ENCODE results near the gene DMAC2L. TPM values are rescaled to one million over a fixed set of nuclear protein-coding genes. Genes with fewer than 3 reads are reported as not detected.
"Not testable (repeated sequence)": the region's sequence is repeated elsewhere in the genome, so short reads cannot be mapped to it uniquely, and the experiment has no call there.

The DMAC2L gene
- total RNA-seq, 1 experiment from 2014 or later = 15.4 TPM

DNA sequence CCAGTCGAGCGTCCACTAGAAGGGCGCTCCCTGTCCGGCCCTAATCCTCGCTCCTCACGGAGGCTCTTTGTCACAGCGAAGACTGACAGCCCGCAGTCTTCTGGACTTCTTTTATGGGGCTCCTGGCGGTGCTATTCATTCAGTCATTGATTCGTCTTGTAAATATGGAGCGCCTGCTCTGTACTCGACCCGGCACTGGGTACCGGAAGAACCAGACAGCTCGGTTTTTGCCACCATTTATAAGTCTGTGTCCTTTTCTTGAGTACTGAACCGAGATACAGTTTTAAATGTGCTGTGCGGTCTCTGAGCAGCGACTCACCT lies 570 bp downstream of the DMAC2L start:
- Histone ChIP-seq H3K27me3 (ENCODE audit: insufficient read depth, low read depth) (no peaks in the 10 kb centered on the region), H3F3A (ENCODE audit: insufficient read depth, low read depth) (peaks cover 5% of the 10 kb centered on the region; the same call in 1 of the 2 replicates), H3K9me3 (ENCODE audit: insufficient read depth, low read depth) (no peaks in the 10 kb centered on the region; the same call in 1 of the 2 replicates), H3K36me3 (ENCODE audit: low read depth) (no peaks in the 10 kb centered on the region), H3K4me3 (peak overlapping the region; percentile 85), H3K4me2 (peak overlapping the region; percentile 97), H3K79me2 (ENCODE audit: low read depth) (peaks cover 49% of the 10 kb centered on the region), H3K4me1 (replicated peaks; ENCODE audit: insufficient read depth) (peaks cover 18% of the 10 kb centered on the region), H3K9me2 (ENCODE audit: insufficient read depth) (no peaks in the 10 kb centered on the region; the same call in 1 of the 2 replicates), H3K27ac (peak overlapping the region; percentile 88), H4K20me1 (ENCODE audit: insufficient read depth) (0 out of 2 replicates have a peak, but pooled peaks cover under 1% of the 10 kb centered on the region), H2AFZ (peak overlapping the region; percentile 66)
- TF ChIP-seq EZH2 (IDR thresholded peaks at IDR 0.05; ENCODE audit: low read depth) = no peak
- TF ChIP-seq, protein P1, sequence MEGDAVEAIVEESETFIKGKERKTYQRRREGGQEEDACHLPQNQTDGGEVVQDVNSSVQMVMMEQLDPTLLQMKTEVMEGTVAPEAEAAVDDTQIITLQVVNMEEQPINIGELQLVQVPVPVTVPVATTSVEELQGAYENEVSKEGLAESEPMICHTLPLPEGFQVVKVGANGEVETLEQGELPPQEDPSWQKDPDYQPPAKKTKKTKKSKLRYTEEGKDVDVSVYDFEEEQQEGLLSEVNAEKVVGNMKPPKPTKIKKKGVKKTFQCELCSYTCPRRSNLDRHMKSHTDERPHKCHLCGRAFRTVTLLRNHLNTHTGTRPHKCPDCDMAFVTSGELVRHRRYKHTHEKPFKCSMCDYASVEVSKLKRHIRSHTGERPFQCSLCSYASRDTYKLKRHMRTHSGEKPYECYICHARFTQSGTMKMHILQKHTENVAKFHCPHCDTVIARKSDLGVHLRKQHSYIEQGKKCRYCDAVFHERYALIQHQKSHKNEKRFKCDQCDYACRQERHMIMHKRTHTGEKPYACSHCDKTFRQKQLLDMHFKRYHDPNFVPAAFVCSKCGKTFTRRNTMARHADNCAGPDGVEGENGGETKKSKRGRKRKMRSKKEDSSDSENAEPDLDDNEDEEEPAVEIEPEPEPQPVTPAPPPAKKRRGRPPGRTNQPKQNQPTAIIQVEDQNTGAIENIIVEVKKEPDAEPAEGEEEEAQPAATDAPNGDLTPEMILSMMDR (conservative IDR thresholded peaks at IDR 0.05) = no peak
- no TSS peak for BruUV-seq (replicated peaks)
- intact Hi-C loops (cut with micrococcal nuclease; ENCODE audit: unreplicated experiment) = loop anchor here (1.0 to 5.0 kb wide), 2 partner anchors 220 to 460 kb away; partner anchors contain the start of genes MAP4K5 and NEMF
- POLR2A ChIA-PET (ENCODE audit: unreplicated experiment) = interaction anchor here (0.5 to 0.9 kb wide), 3 partner anchors 460 to 1482 kb away, joined by 3 to 19 read pairs (median 6); partner anchors contain the start of gene NEMF
- peak in 1 of 2 experiments; percentile 43 for DNase-seq
- CTCF ChIA-PET = interaction anchor here (0.6 kb wide), 3 partner anchors 92 to 928 kb away, joined by 3 to 4 read pairs (median 4); no protein-coding TSS in a partner anchor

DNA sequence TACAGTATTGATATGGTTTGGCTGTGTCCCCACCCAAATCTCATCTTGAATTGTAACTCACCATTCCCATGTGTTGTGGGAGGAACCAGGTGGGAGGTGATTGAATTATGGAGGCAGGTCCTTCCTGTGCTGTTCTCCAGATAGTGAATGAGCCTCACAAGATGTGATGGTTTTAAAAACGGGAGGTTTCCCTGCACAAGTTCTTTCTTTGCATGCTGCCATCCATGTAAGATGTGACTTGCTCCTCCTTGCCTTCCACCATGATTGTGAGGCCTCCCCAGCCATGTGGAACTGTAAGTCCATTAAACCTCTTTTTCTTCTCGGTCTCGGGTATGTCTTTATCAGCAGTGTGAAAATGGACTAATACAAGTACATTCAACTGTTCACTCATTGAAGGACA lies 2.0 kb downstream of the DMAC2L start:
- Histone ChIP-seq H3K79me2 (ENCODE audit: low read depth) (peaks cover 46% of the 10 kb centered on the region), H3F3A (ENCODE audit: insufficient read depth, low read depth) (peaks cover 12% of the 10 kb centered on the region; the same call in 1 of the 2 replicates)
- intact Hi-C loops (cut with micrococcal nuclease; ENCODE audit: unreplicated experiment) = loop anchor here (5.0 kb wide), 1 partner anchor 462 kb away; the partner anchor contains the start of gene NEMF

DNA sequence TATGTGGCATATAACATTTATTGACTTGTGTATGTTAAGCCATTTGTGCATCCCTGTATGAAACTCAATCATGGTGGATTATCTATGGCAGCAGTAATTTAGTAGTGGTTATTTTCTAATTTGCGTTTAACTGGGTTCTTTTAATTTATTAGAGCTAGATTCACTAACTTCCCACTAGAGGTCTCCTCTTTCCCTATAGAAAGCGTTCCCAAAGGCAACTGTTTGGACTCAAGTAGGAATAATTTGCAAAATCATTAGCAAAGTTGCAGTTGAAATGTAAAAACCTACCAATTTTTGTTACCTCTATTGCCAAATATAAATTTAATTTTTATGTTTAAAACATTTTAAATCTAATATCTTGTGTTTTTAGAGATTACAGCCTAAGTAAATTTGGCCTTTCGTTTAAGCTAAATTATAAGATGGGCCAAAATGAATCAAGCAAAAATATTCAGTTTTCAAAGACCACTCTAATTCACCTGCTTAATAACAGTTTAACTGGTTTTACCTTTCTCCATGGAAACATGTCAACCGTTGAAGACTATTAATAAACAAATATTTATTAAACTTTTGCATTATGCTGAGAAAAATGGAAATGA lies 6.0 kb downstream of the DMAC2L start:
- Histone ChIP-seq H3K9me2 (ENCODE audit: insufficient read depth) (no peaks in the 10 kb centered on the region), H3K27ac (no peak overlapping the region), H3K27me3 (ENCODE audit: insufficient read depth, low read depth) (no peaks in the 10 kb centered on the region), H4K20me1 (ENCODE audit: insufficient read depth) (peaks cover 7% of the 10 kb centered on the region; the same call in 1 of the 2 replicates), H3K9me3 (ENCODE audit: insufficient read depth, low read depth) (no peaks in the 10 kb centered on the region; the same call in 1 of the 2 replicates), H3K4me2 (no peak overlapping the region), H2AFZ (no peak overlapping the region), H3F3A (ENCODE audit: insufficient read depth, low read depth) (peaks cover 18% of the 10 kb centered on the region; the same call in 1 of the 2 replicates), H3K4me1 (replicated peaks; ENCODE audit: insufficient read depth) (peaks cover 37% of the 10 kb centered on the region), H3K4me3 (no peak overlapping the region), H3K79me2 (ENCODE audit: low read depth) (peaks cover 25% of the 10 kb centered on the region), H3K36me3 (ENCODE audit: low read depth) (peaks cover 5% of the 10 kb centered on the region)
- POLR2A ChIA-PET (ENCODE audit: unreplicated experiment) = interaction anchor here (0.7 kb wide), 1 partner anchor 158 kb away, joined by 3 read pairs; no protein-coding TSS in a partner anchor
- DNase-seq = no peak
- TF ChIP-seq, protein P1 (conservative IDR thresholded peaks at IDR 0.05) = peak; percentile 87
- TF ChIP-seq EZH2 (IDR thresholded peaks at IDR 0.05; ENCODE audit: low read depth) = no peak
- BruUV-seq (replicated peaks) = no TSS peak
- intact Hi-C loops (cut with micrococcal nuclease; ENCODE audit: unreplicated experiment) = loop anchor here (1.0 kb wide), 1 partner anchor 212 kb away; no protein-coding TSS in a partner anchor
- CTCF ChIA-PET = interaction anchor here (0.9 to 1.8 kb wide), 2 partner anchors 140 to 455 kb away, joined by 3 read pairs; no protein-coding TSS in a partner anchor

More for the DNA sequence above, 2.0 kb downstream of the DMAC2L start:
- BruUV-seq (replicated peaks); DNase-seq; H3K9me3 ChIP-seq (ENCODE audit: insufficient read depth, low read depth); H2AFZ ChIP-seq; H3K27me3 ChIP-seq (ENCODE audit: insufficient read depth, low read depth); POLR2A ChIA-PET (ENCODE audit: unreplicated experiment); H3K9me2 ChIP-seq (ENCODE audit: insufficient read depth); H3K36me3 ChIP-seq (ENCODE audit: low read depth); CTCF ChIA-PET; H3K4me2 ChIP-seq; H4K20me1 ChIP-seq (ENCODE audit: insufficient read depth); H3K27ac ChIP-seq; H3K4me3 ChIP-seq: not testable (repeated sequence)
- H3K4me1 ChIP-seq (replicated peaks; ENCODE audit: insufficient read depth) = peaks cover 30% of the 10 kb centered on the region
